ENCODE measurements around the gene PPT1.

DNA sequence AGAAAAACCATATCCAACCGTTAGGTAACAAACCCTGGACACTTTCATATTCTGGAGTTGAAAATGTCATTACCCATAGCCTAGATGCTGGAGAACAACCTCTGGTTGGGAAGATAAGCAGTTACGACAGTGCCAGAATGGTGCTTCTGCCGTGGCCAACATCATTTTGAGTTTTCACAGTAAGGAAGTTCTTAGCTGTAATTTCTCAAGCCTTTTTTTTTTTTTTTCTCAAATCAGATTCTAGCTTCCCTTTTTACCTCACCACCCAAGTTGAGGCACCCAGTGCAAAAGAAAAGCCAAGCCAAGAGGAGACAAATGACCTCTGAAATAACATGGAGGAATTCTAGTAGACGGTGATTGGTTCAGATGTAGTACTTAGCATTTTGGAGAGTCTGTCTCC, 21.8 kb downstream of the PPT1 start:
- no peak for TF ChIP-seq EZH2 (IDR thresholded peaks at IDR 0.05; ENCODE audit: low read depth)
- TF ChIP-seq, protein P1, sequence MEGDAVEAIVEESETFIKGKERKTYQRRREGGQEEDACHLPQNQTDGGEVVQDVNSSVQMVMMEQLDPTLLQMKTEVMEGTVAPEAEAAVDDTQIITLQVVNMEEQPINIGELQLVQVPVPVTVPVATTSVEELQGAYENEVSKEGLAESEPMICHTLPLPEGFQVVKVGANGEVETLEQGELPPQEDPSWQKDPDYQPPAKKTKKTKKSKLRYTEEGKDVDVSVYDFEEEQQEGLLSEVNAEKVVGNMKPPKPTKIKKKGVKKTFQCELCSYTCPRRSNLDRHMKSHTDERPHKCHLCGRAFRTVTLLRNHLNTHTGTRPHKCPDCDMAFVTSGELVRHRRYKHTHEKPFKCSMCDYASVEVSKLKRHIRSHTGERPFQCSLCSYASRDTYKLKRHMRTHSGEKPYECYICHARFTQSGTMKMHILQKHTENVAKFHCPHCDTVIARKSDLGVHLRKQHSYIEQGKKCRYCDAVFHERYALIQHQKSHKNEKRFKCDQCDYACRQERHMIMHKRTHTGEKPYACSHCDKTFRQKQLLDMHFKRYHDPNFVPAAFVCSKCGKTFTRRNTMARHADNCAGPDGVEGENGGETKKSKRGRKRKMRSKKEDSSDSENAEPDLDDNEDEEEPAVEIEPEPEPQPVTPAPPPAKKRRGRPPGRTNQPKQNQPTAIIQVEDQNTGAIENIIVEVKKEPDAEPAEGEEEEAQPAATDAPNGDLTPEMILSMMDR (conservative IDR thresholded peaks at IDR 0.05), result no peak

Measured in PC-9 (cell line).